HK-2 (cell line): ENCODE data around the gene VPS35L.

Source experiments
- DNase-seq: peaks from one replicate; pipeline ENCODE4 v3.0.0-alpha.2; 2018; ENCODE audit not compliant: unreplicated experiment

VPS35L gene

DNA sequence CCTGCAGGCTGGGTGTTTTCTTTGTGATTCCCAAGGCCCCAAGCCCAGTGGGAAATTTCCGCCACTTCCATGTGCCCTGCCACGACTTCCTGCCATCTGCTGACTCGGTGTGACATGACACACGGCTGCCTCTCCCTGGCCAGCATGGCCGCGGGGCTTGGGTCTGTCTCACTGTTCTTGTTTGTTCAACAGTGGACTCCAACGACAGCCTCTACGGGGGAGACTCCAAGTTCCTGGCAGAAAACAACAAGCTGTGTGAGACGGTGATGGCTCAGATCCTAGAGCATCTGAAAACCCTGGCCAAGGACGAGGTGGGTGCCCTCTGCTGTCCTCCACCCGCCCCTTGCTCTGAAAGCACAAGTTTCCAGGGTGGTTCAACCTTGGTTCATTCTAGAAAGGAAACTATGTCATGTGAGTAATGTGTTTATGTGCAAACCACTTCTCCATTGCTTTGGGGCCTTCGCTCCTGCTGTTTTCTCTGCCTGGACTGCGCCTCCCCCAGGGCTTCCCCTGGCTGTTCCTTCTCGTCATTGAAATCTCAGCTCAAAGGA is 135.7 kb downstream of the VPS35L start:
- DNase-seq, result no peak

DNA sequence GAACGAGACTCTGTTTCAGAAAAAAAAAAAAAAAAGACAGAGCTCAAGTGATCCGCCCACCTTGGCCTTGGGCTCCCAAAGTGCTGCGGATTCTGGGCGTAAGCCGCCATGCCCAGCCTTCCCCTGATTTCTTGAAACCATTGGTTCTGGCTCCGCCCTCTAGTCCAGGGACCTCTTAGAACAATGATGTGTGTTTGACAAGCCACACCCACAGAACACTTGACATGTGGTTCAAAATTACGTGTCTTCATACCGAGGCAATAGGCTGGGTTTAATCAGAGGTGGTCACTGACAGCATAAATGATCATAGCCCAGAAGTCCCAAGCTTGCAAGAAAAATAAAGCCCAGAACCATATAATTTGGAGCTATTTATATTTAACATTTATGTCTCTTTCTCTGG is 139.5 kb downstream of the VPS35L start:
- no peak for DNase-seq

DNA sequence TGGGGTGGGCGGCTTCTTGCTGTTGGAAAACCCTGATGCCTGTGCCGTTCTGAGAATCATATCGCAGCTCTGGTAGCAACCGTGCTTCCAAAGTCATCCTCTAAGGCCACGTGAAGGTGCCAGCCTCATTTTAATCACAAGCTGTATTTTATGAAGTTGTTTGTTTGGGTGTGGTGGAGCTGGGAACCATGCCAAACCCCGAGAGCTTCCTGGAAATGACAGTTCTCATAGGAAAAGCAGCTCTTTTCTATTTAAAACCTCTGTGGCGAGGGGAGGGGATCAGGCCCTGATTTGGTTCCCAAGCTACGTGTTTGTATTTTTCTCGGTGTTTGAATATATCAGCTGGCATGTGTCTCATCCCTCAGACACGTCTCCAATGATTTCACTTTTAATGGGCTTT is 140.8 kb downstream of the VPS35L start:
- no peak for DNase-seq

DNA sequence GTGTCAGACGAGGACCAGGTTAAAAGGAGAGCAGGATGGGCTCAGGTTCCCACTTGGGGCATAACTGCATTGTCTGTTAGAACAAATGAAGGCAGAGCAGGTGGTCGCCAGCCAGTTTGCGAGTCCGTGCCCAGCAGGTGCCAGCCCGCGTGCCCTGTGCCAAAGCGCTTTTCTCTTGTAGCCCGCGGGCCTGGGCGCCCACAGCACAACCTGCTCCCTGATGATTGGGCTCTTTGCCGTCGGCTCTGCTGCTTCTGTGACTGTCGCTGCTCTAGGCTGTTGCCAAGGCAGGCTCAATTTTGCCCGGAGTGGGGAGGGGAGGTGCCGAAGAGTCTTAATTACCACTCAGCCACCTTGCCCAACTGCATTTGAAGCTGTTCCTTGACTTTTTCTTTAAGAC is 141.5 kb downstream of the VPS35L start:
- DNase-seq, result no peak

DNA sequence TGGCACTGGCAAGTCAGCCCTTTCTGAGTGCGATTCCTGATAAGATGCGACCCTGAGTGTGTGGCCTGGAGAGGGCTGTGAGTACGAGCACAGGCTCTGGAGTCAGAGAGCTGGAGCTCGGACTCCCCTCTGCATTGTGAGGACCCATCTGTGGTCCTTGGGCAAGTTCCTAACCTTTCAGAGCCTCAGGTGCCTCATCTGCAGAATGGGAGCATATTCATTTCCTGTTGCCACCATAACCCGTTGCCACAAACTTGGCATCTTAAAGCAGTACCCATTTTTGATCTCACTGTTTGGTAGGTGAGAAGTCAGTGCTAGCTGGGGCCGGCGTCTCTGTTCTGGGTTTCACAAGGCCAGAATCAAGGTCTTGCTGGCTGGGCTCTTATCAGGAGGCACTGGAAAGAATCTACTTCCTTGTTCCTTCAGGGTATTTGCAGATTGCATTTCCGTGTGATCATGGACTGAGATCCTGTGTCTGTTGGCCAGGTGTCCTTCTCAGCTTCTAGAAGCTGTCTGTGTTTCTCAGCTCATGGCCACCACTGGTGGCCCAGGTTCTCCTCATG is 142.3 kb downstream of the VPS35L start:
- DNase-seq, result no peak

DNA sequence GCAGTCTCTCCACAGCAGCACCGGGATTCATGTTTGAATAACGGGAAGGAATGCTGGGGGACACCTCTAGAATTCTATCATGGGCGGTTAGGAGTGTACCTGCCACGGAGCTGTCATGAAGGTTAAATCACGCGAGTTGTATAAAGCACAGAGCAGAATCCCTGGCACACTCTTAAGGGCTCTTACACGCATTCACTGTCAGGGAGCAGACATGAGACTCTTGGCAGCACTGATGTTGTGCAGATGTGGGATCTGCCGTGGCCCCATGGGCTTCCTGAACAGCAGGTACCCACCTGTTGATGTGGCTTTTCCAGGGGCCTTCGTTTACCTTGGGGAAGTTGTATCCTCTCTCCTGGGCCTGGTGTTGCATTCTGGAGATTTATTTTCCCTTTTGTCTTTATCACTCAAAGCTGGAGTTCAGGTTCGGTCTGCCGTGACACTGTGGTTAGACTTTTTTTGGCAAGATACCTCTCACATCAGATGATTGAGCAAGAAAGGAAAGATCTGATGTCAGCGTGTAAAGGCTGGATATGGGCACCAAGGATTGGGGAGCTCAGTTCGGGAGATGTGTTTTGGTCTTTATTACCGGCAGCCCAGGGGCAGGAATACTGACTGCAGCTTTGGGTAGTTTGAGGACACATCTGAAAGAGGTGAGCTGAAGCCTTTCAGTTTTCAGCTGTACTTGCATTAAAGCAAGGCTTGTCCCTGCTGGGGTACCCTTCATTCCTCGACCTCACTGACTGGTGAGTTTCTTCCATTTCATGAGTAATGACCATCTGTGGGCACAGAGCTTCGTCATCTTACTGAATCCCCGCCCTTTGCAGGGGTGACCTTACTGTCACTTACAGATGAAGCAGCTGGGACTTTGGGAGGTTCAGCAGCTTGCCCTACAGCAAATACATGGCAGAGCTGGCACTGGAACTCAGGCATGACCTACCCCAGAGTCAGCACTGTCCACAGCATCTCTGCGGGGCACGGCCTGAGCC is 143.3 kb downstream of the VPS35L start:
- DNase-seq, result no peak

DNA sequence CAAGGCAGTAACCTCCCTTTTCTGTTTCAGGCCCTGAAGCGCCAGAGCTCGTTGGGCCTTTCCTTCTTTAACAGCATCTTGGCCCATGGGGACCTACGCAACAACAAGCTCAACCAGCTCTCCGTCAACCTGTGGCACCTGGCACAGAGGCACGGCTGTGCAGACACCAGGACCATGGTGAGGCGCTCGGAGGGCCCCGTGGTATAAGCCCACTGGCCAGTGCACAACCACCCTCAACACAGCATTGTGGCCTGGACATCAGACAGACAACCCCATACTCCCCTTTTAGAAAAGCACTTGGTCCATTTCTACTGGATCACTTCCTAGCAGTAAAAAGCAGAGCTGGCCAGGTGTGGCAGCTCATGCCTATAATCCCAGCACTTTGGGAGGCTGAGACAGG is 144.0 kb downstream of the VPS35L start:
- no peak for DNase-seq

DNA sequence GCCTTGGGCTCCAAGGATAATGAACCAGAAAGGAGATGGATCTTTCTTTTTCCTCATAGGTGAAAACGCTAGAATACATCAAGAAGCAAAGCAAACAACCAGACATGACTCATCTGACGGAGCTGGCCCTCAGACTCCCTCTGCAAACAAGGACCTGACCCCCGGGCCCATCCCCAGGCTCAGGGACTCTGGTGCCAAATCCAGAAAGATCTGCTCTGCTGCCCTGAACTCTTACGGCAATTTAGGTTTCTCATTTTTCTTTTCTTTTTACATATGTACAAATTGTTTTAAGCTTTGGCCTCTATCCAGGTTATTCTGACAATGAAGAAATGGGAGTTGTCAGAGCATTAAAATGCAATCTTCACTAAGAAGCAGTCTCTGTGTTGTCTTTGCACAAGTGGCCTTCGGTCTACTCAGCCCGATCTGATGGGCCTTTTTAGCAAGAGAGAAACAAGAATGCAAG is 144.8 kb downstream of the VPS35L start:
- DNase-seq, result no peak

DNA sequence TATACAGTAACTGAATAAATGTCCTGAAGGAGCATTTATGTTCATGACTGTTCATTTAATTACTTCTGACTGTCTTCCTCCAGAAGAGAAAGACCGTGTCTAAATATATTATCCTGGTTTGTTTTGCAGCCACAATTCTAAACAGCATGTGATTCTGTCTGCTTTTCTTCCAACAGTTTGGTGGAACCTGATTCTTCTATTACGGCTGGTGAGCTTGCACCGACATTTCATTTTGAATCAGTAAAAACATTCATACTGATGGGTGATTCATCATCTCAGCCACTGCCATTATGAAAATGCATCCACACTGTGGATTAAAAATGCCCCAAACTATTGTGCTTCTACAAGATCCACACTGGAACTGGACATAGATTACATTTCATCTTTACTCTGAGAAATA is 145.6 kb downstream of the VPS35L start:
- no peak for DNase-seq

DNA sequence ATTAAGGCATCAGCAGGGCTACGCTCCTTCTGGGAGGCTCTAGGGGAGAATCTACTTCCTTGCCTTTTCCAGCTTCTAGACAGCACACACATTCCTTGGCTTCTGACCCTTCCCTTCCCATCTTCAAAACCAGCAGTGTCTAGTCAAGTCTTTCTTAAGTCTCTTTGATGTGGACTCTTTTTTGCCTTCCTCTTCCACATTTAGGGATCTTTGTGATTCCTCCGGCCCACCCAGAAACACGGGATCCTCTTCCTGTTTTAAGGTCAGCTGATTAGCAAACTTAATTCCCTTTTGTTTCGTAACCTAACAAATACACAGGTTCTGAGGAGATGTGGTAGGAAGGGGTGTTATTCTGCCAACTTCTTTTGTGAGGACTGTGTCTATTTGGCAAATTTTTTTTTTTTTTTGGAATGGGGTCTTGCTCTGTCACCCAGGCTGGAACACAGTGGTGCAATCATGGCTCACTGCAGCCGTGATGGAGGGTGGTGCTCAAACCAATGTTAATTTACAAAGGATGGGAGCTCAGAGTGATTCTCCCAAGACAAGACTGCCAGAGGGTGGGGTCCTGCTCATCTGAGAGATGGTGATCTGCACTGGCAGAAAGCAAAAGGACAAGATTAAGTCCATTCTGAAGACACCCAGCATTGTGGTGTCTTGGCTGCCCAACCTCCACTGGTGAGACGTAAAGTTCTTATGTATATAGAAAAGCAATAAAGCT is 147.8 kb downstream of the VPS35L start:
- DNase-seq, result no peak

DNA sequence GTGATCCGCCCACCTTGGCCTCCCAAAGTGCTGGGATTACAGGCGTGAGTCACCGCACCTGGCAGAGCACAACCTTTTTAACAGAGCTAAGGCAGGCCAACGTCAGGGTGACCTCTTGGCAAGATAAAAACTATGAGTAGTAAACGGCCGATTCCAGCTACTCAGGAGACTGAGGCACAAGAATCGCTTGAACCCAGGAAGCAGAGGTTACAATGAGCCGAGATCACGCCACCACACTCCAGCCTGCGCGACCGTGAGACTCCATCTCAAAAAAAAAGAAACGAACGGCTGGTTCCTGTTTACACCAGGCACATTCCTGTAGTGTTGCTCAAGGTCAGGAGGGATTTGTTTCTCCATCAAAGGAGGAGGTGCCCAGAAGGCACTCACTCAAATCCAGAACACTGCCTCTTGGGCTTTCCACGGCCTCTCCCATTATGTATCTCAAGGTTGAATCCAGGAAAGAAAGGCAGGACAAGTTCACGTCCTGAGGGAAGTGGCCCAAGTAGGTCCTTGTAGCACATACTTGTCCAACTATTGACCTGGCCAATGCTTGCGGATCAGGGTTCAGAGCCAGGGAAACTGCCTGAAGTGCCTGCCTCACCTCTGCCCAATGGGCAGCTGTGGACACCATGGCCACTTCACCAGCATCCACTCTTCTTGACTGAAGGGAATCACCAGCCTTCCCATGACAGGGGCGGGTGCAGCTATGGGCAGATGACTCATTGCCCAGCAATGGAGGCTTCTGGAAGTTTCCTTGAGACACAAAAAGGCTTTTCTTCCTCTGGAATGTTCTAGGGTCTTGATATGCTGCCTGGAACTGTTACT is 149.0 kb downstream of the VPS35L start:
- DNase-seq, result no peak

DNA sequence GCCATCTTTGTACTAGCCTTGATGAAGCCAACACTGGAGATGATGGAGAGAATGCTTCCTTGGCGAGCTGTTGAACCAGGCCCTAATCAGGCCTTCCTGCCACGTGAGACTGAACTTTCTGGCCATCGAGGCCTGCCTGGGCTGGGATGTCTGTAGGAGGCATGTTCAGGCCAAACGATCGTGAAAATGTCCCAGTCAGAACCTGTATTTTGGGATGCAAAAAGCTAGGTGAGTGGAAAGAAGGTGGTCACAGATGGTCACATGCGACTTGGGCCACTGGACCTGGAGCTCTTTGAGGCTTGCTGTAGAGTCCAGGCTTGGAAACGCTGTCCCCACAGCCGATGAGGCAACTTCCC is 149.6 kb downstream of the VPS35L start:
- DNase-seq, result no peak

DNA sequence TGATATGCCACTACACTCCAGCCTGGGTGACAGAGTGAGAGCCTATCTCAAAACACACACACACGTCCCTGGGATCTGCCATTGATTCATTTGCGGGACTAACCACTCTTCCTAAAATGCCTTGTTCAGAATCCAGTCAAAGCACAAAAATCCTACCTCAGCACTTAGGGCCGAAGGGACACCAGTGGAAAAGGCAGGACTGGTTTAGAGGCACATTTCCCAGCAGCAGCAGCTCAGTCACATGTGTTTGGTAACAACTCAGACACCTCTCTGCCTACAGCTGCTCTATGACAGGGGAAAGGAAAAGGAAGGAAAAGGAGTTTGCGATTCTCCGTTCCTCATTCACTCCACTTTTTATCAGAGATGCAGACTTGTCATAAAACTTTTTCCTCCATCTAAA is 150.3 kb downstream of the VPS35L start:
- DNase-seq, result no peak

DNA sequence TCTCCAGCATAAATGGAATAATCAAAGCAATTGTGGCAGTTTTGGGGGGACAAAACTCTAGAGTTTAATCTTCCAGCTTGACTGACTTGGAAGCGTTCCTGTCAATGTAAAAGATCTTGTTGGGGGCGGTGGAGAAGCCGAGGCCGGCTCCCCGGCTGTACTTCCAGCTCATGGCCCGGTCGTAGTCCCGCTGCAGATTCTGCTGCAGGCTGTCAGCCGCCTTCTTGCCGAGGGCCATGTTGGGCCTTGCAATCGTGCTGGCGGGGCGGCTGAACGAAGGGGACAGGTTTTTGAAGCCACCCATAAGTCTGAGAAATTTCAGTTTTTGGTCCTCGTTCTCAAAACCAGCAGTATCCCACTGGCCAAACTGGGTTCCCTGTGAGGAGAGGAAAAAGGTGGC is 151.3 kb downstream of the VPS35L start:
- no peak for DNase-seq

DNA sequence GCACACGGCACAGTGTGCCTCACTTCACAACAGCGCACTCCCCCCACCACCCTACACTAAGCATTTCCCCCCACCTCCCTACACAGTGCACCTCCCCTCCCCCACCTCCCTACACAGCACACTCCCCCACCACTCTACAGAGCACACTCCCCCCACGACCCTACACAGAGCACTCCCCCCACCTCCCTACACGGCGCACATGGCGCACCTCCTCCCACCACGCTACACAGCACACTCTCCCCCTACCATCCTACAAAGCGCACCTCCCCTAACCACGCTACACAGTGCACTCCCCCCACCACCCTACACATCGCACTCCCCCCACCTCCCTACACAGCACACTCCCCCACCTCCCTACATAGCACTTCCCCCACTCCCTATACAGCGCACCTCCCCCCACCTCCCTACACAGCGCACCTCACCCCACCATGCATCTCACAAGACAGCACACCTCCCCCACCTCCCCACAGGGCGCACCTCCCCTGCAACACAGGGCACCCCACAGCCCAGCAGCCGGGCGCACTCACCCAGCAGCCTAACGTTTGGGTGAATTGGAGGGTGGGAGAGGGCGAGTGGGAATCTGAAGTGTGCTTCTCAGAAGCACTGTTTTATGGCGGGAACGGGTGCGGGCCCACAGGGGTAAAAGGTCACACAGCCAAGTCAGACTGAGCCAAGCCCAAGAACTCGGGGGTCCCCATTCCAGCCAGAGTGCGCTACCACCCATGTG is 152.2 kb downstream of the VPS35L start:
- no peak for DNase-seq

DNA sequence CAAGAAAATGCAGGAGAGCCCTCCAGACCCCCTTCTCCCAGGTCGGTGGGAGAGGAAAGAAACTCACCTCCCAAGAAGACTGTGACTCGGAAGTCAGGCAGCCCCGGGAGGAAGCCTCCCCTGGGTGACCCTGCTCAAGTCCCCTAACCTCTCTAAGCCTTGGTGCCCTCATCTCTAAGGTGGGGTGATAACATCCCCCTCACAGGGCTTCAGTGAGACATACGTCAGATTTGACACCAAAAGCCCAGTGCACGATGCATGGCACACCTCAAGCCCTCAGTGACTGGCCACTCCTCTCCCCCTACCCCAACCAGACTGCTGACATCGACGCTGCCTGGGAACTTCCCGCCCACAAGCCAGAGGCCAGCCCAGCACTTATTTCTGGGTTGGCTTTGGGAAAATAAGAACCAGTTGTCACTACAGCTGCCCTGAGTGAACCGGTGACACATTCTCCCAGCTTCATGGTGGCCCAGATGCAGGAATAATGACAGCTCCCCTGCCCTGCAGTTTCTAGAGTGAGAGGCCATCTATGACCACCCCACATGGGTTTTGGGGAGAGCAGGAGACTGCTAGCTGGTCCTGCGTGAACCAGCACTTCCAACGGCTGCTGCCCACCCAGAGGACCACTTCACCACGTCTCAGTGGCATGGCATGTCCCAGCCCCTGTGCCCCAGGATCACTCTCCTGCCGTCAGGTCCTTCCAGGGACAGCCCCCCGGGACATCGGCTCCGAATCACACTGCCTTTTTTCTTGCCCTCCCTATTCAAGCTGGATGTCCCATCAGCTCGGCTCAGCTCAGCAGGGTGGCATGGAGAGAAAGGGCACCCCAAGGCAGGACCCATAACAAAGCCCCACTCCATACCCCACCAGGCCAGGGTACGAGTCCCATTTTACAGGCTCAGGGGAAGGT is 153.0 kb downstream of the VPS35L start:
- no peak for DNase-seq

DNA sequence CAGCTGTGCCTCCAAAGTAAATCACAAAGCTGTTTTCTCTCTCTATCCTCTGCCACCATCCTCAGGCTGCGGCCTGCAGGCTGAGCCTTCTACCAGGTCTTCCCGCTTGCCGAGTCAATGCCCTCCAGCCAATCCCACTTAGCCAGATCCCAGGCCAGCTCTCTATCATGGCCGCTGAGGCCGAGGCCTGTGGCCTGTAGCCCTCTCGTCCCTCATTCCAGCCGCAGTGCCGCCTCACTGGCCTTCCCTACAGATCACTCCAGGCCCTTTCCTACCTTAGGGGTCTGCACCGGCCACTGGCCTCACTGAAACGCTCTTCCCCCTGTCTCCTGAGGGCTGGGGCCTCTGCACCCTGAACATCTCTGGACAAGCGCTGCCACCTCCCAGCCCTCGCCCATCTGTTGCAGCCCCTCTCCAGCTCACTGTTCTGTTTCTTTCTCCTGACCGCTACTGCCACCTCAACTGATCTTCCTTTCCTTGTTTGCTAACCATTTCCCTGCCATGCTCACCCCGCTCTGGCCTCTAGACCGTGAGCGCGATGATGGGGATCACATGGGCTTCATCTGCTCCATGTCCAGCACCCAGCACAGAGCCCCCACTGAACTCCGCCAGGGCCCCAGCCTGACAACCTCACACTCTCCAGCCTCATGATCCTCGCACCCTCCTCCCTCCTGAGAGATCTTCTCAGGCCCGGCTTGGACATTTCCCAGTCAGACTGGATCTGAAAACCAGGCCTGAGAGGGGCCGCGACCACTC is 154.1 kb downstream of the VPS35L start:
- no peak for DNase-seq

DNA sequence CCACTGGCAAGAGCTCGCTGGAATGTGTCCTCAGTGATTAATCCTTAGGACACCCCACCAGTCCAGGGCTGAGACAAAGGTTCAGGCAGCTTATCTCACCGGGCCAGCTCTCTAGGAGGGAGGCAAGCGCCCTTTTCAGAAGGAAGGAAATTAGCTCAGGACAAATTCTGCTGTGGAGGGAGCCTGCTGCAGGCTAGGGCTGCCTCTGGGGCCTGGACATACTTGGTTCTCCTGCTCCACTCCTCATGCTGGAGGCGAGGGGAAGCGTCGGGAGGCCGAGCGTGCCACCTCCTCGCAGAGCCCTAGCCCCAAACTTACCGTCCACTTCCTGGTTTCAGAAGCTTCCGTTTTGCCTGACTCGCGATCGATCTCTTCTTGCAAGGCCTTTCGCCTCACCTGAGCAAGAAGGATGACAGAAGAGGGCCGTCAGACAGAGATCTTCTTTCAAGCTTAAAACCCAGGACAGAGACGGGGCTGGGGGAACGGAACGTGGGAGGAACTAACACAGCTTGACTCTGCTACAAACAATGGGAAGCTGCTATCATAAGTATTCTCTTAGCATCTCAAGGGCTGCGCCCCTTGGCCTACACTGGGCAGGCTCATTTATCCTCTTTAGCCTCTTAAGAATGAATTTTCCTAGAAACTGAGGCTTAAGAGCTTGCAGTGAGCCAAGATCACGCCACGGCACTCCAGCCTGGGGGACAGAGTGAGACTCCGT is 154.8 kb downstream of the VPS35L start:
- DNase-seq, result no peak
